Upper lobe of left lung (tissue), 4 donors: ENCODE results near the gene SORCS1.

Experiments
- CTCF ChIP-seq, 6 experiments: fragments of 450-650 bp in 4 of 6; fragments of 200-600 bp in 2 of 6; sonication (generic) in 2 of 6; IDR thresholded peaks; one replicate each; pipeline ENCODE4 v1.5.1; 2016 to 2019; ENCODE audit warnings: antibody characterized with exemption in 6 of 6
- POLR2A ChIP-seq, 4 donors: fragments of 450-650 bp; IDR thresholded peaks; one replicate each; pipeline ENCODE4 v1.5.1; 2016 to 2017; ENCODE audit warnings: antibody characterized with exemption in 4 of 4, mild to moderate bottlenecking in 2 of 4
- POLR2AphosphoS5 ChIP-seq, 2 donors: sonication (generic); formaldehyde crosslinking; IDR thresholded peaks; one replicate each; pipeline ENCODE4 v1.5.1; 2017; ENCODE audit warnings: antibody characterized with exemption in 2 of 2

GRCh38 chr10:106741006-106741530, 423.4 kb downstream of the SORCS1 start:
- no peak for TF ChIP-seq POLR2A (IDR thresholded peaks at IDR 0.05)
- no peak for TF ChIP-seq CTCF (IDR thresholded peaks at IDR 0.05)
- TF ChIP-seq POLR2AphosphoS5 (IDR thresholded peaks at IDR 0.05) = no peak
